Measurements from ENCODE around the gene OSGIN1. TPM values are rescaled to one million over a fixed set of nuclear protein-coding genes. Genes with fewer than 3 reads are reported as not detected.

OSGIN1 gene
- total RNA-seq, 1 donor from 2014 or later, result 1.1 TPM

GRCh38 chr16:83915081-83915480 is 38.0 kb upstream of the OSGIN1 start:
- TF ChIP-seq CTCF (IDR thresholded peaks at IDR 0.05; ENCODE audit: insufficient read depth, low read length, severe bottlenecking), result no peak
- H3K27me3 ChIP-seq (ENCODE audit: control insufficient read depth, insufficient read depth, low read length), result no peaks in the 10 kb centered on the region
- FAIRE-seq, result no peak
- DNase-seq (ENCODE audit: low read depth), result no peak
- H3K4me3 ChIP-seq (ENCODE audit: low read depth, low read length), result no peak overlapping the region
- peaks cover 8% of the 10 kb centered on the region for H3K36me3 ChIP-seq (ENCODE audit: control insufficient read depth, insufficient read depth, low read length)

GRCh38 chr16:83915491-83915890 is 37.5 kb upstream of the OSGIN1 start:
- TF ChIP-seq CTCF (IDR thresholded peaks at IDR 0.05; ENCODE audit: insufficient read depth, low read length, severe bottlenecking), result no peak
- H3K36me3 ChIP-seq (ENCODE audit: control insufficient read depth, insufficient read depth, low read length), result peaks cover 8% of the 10 kb centered on the region
- no peak overlapping the region for H3K4me3 ChIP-seq (ENCODE audit: low read depth, low read length)
- DNase-seq (ENCODE audit: low read depth) (no peak), FAIRE-seq (no peak)
- no peaks in the 10 kb centered on the region for H3K27me3 ChIP-seq (ENCODE audit: control insufficient read depth, insufficient read depth, low read length)

- no peaks in the 10 kb centered on the region for H3K27me3 ChIP-seq (ENCODE audit: control insufficient read depth, insufficient read depth, low read length)
- DNase-seq (ENCODE audit: low read depth), result no peak
- FAIRE-seq, result no peak
- no peak for TF ChIP-seq CTCF (IDR thresholded peaks at IDR 0.05; ENCODE audit: insufficient read depth, low read length, severe bottlenecking)
- H3K4me3 ChIP-seq (ENCODE audit: low read depth, low read length), result no peak overlapping the region
- H3K36me3 ChIP-seq (ENCODE audit: control insufficient read depth, insufficient read depth, low read length), result peaks cover 6% of the 10 kb centered on the region
Observed at GRCh38 chr16:83917152-83918120, 35.6 kb upstream of the OSGIN1 start.

GRCh38 chr16:83920894-83921491 is 32.0 kb upstream of the OSGIN1 start:
- TF ChIP-seq CTCF (IDR thresholded peaks at IDR 0.05; ENCODE audit: insufficient read depth, low read length, severe bottlenecking), result no peak
- Histone ChIP-seq H3K4me3 (ENCODE audit: low read depth, low read length) (no peak overlapping the region), H3K36me3 (ENCODE audit: control insufficient read depth, insufficient read depth, low read length) (peaks cover 4% of the 10 kb centered on the region), H3K27me3 (ENCODE audit: control insufficient read depth, insufficient read depth, low read length) (no peaks in the 10 kb centered on the region)
- FAIRE-seq, result no peak
- DNase-seq (ENCODE audit: low read depth), result no peak

- no peak for TF ChIP-seq CTCF (IDR thresholded peaks at IDR 0.05; ENCODE audit: insufficient read depth, low read length, severe bottlenecking)
- no peak overlapping the region for H3K4me3 ChIP-seq (ENCODE audit: low read depth, low read length)
- DNase-seq (ENCODE audit: low read depth), result no peak
- H3K27me3 ChIP-seq (ENCODE audit: control insufficient read depth, insufficient read depth, low read length), result no peaks in the 10 kb centered on the region
- no peaks in the 10 kb centered on the region for H3K36me3 ChIP-seq (ENCODE audit: control insufficient read depth, insufficient read depth, low read length)
- no peak for FAIRE-seq
Observed at GRCh38 chr16:83923581-83924365, 29.3 kb upstream of the OSGIN1 start.

Measured in bronchial epithelial cell (primary cell).